Measurements from ENCODE around the gene SLC24A5. TPM values are rescaled to one million over a fixed set of nuclear protein-coding genes. Genes with fewer than 3 reads are reported as not detected.

SLC24A5 gene
- total and polyA plus RNA-seq, 8 donors: 0.19 TPM; not detected in 7

DNA sequence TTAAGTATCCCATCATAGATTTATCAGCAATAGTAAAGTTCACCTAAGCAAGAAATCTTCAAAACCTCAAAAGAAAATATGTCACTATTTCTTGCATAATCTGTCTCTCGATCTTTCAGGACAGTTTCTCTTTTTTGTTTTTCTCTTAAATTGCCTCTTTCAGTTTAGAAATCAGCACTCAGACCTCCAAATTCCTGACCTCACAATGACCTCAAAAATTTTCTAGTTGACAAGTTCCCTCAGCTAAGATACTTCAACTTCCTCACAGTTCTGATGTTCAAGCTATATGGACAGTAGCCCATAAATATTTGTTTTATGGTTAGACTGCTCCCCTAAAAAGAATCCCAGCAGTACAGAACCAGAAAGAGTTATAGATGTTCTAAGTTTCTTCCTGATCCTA is 24.1 kb downstream of the SLC24A5 start:
- H3K27ac ChIP-seq: no peak overlapping the region
- H3K4me3 ChIP-seq: no peak overlapping the region
- no peak for ATAC-seq
- TF ChIP-seq CTCF (IDR thresholded peaks at IDR 0.05): no peak
- H3K36me3 ChIP-seq: peaks cover 0 to 5% (median 4%) of the 10 kb centered on the region in 3 donors
- no peaks in the 10 kb centered on the region for H3K27me3 ChIP-seq
- no peaks in the 10 kb centered on the region for H3K4me1 ChIP-seq
- intact Hi-C loops (cut with DNase I): no loop called here
- 76 to 86% methylated on average over 1 of the region's 1 CpG for WGBS, 2 donors
- H3K9me3 ChIP-seq: no peaks in the 10 kb centered on the region
- no peak for DNase-seq
- FAIRE-seq: no peak

GRCh38 chr15:48145923-48146322 is 25.1 kb downstream of the SLC24A5 start:
- ATAC-seq (no peak), FAIRE-seq (no peak), DNase-seq (no peak)
- no peak for TF ChIP-seq CTCF (IDR thresholded peaks at IDR 0.05)
- H3K9me3 ChIP-seq: no peaks in the 10 kb centered on the region
- H3K36me3 ChIP-seq: peaks cover 0 to 5% (median 4%) of the 10 kb centered on the region in 3 donors
- no peak overlapping the region for H3K4me3 ChIP-seq
- intact Hi-C loops (cut with DNase I): no loop called here
- H3K4me1 ChIP-seq: no peaks in the 10 kb centered on the region
- H3K27ac ChIP-seq: no peak overlapping the region
- H3K27me3 ChIP-seq: no peaks in the 10 kb centered on the region

DNA sequence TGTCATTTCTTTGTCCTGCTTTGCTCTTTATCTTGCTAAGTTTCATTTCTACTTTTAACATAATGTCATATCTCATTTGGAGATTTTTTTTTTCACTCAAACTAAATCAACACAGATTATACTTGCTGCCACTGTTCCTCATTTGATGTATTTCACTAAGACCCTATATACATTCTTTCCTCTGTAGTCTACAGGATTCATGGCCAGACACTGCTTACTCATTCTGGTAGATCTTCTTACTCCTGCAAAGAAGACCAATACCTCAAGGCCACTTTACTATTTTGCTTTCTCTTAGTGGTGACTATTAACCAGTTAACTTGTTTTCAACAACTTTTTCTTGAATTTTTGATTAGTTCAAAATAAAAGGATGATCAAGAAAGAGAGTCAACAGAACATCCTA is 26.6 kb downstream of the SLC24A5 start:
- intact Hi-C loops (cut with DNase I): no loop called here
- no peaks in the 10 kb centered on the region for H3K27me3 ChIP-seq
- TF ChIP-seq CTCF (IDR thresholded peaks at IDR 0.05): no peak
- no peak for FAIRE-seq
- H3K9me3 ChIP-seq: no peaks in the 10 kb centered on the region
- ATAC-seq: no peak
- H3K27ac ChIP-seq: no peak overlapping the region
- no peak overlapping the region for H3K4me3 ChIP-seq
- H3K36me3 ChIP-seq: peaks cover 0 to 5% (median 4%) of the 10 kb centered on the region in 3 donors
- DNase-seq: no peak
- H3K4me1 ChIP-seq: no peaks in the 10 kb centered on the region

GRCh38 chr15:48149858-48150257 is 29.1 kb downstream of the SLC24A5 start:
- intact Hi-C loops (cut with DNase I): no loop called here
- WGBS, 2 donors: 88% methylated on average over 4 of the region's 4 CpGs
- DNase-seq: no peak
- Histone ChIP-seq H3K27me3 (no peaks in the 10 kb centered on the region), H3K4me3 (no peak overlapping the region), H3K4me1 (no peaks in the 10 kb centered on the region), H3K27ac (no peak overlapping the region), H3K36me3 (peaks cover 0 to 4% (median 0%) of the 10 kb centered on the region in 3 donors), H3K9me3 (no peaks in the 10 kb centered on the region)
- ATAC-seq: no peak
- no peak for FAIRE-seq
- TF ChIP-seq CTCF (IDR thresholded peaks at IDR 0.05): no peak

GRCh38 chr15:48153526-48153925 is 32.7 kb downstream of the SLC24A5 start:
- H3K27me3 ChIP-seq: no peaks in the 10 kb centered on the region
- 94 to 98% methylated on average over 2 of the region's 2 CpGs for WGBS, 2 donors
- FAIRE-seq: no peak

More at GRCh38 chr15:48153526-48153925, 32.7 kb downstream of the SLC24A5 start:
- Histone ChIP-seq H3K4me1 (no peaks in the 10 kb centered on the region), H3K27ac (no peak overlapping the region), H3K4me3 (no peak overlapping the region), H3K9me3 (no peaks in the 10 kb centered on the region), H3K36me3 (no peaks in the 10 kb centered on the region)
- intact Hi-C loops (cut with DNase I): no loop called here
- no peak for TF ChIP-seq CTCF (IDR thresholded peaks at IDR 0.05)
- DNase-seq (no peak), ATAC-seq (no peak)

All from pancreas (tissue), 10 donors.